ENCODE data around the gene CBX2.

GRCh38 chr17:79730437-79730768 is 47.5 kb upstream of the CBX2 start:
- TF ChIP-seq, protein P1, sequence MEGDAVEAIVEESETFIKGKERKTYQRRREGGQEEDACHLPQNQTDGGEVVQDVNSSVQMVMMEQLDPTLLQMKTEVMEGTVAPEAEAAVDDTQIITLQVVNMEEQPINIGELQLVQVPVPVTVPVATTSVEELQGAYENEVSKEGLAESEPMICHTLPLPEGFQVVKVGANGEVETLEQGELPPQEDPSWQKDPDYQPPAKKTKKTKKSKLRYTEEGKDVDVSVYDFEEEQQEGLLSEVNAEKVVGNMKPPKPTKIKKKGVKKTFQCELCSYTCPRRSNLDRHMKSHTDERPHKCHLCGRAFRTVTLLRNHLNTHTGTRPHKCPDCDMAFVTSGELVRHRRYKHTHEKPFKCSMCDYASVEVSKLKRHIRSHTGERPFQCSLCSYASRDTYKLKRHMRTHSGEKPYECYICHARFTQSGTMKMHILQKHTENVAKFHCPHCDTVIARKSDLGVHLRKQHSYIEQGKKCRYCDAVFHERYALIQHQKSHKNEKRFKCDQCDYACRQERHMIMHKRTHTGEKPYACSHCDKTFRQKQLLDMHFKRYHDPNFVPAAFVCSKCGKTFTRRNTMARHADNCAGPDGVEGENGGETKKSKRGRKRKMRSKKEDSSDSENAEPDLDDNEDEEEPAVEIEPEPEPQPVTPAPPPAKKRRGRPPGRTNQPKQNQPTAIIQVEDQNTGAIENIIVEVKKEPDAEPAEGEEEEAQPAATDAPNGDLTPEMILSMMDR (IDR thresholded peaks at IDR 0.05; ENCODE audit: insufficient read depth, low read length), result no peak
- TF ChIP-seq, protein P2, sequence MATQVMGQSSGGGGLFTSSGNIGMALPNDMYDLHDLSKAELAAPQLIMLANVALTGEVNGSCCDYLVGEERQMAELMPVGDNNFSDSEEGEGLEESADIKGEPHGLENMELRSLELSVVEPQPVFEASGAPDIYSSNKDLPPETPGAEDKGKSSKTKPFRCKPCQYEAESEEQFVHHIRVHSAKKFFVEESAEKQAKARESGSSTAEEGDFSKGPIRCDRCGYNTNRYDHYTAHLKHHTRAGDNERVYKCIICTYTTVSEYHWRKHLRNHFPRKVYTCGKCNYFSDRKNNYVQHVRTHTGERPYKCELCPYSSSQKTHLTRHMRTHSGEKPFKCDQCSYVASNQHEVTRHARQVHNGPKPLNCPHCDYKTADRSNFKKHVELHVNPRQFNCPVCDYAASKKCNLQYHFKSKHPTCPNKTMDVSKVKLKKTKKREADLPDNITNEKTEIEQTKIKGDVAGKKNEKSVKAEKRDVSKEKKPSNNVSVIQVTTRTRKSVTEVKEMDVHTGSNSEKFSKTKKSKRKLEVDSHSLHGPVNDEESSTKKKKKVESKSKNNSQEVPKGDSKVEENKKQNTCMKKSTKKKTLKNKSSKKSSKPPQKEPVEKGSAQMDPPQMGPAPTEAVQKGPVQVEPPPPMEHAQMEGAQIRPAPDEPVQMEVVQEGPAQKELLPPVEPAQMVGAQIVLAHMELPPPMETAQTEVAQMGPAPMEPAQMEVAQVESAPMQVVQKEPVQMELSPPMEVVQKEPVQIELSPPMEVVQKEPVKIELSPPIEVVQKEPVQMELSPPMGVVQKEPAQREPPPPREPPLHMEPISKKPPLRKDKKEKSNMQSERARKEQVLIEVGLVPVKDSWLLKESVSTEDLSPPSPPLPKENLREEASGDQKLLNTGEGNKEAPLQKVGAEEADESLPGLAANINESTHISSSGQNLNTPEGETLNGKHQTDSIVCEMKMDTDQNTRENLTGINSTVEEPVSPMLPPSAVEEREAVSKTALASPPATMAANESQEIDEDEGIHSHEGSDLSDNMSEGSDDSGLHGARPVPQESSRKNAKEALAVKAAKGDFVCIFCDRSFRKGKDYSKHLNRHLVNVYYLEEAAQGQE (IDR thresholded peaks at IDR 0.05; ENCODE audit: insufficient replicate concordance, low read depth), result no peak
- no peak for TF ChIP-seq GABPA (IDR thresholded peaks at IDR 0.05; ENCODE audit: low read depth)

Data from HL-60 (cell line).